K562 (cell line): ENCODE results near the gene PYGB. TPM values are rescaled to one million over a fixed set of nuclear protein-coding genes. Genes with fewer than 3 reads are reported as not detected.

Experiments used
- ATAC-seq: fragments of 200-7000 bp; cut with Tn5 transposase; 3 replicates; pipeline ENCODE4 v1.9.1; 2020; ENCODE audit warnings: moderate library complexity
- BruUV-seq: library from RNA; stranded (reverse); fragments of 400-500 nt; replicated peaks from 2 replicates; lab custom pipeline; 2021; lab: Mats Ljungman, UMichigan
- CTCF ChIA-PET: fragments of 300-600 bp; formaldehyde crosslinking; extraction: SDS; loops from one replicate; lab custom pipeline; 2021; ENCODE audit warnings: low intra/inter-chr PET ratio; lab: Yijun Ruan, JAX
- POLR2A ChIA-PET: fragments of 300-600, 350-650 bp; sonication (Branson Sonifier 250); formaldehyde crosslinking; extraction: SDS; loops from one replicate; lab custom pipeline; 2021; ENCODE audit warnings: antibody characterized with exemption, inconsistent platforms; lab: Yijun Ruan, JAX
- DNase-seq, 4 experiments: peaks; one replicate each; pipeline versions ENCODE4 v3.0.0 to v3.0.0-alpha.2; 2011 to 2018; ENCODE audit warnings: low spot score in 3 of 4, mixed read lengths in 3 of 4; ENCODE audit errors: extremely low read depth in 1 of 4
- FAIRE-seq: peaks from 2 replicates; lab custom pipeline; 2011; peaks lifted over from hg19 to GRCh38; lab: Jason Lieb, UNC
- H2AFZ ChIP-seq: 2 replicates; pipeline ENCODE4 v1.6.0; 2011; ENCODE audit warnings: low read depth, low read length, control low read depth, inconsistent platforms
- H3K27ac ChIP-seq: fragments of 200-600 bp; 3 replicates; pipeline ENCODE4 v1.8.0; 2011; ENCODE audit warnings: low read depth, mild to moderate bottlenecking, control low read depth, inconsistent platforms, low read length, moderate library complexity, mixed read lengths; ENCODE audit errors: extremely low read depth
- H3K27me3 ChIP-seq, 2 experiments: fragments of 300-600 bp in 1 of 2; 2 replicates in 1 of 2; 3 replicates in 1 of 2; pipeline versions ENCODE4 v1.6.0 to v1.8.0; 2011; ENCODE audit warnings: inconsistent platforms in 2 of 2, low read length in 2 of 2, mild to moderate bottlenecking in 1 of 2, mixed read lengths in 1 of 2, moderate library complexity in 1 of 2; ENCODE audit not compliant: control insufficient read depth in 2 of 2, insufficient read depth in 2 of 2
- H3K36me3 ChIP-seq: fragments of 300-600 bp; 3 replicates; pipeline ENCODE4 v1.8.0; 2011; ENCODE audit warnings: mild to moderate bottlenecking, low read length, inconsistent platforms; ENCODE audit not compliant: control insufficient read depth, insufficient read depth
- H3K4me1 ChIP-seq, 2 experiments: fragments of 200-600 bp in 1 of 2; replicated peaks in 1 of 2; 2 replicates in 1 of 2; 3 replicates in 1 of 2; pipeline versions ENCODE4 v1.5.1 to v1.8.0; 2011; ENCODE audit warnings: inconsistent platforms in 2 of 2, low read length in 2 of 2, mild to moderate bottlenecking in 1 of 2, mixed read lengths in 1 of 2, moderate library complexity in 1 of 2; ENCODE audit not compliant: control insufficient read depth in 2 of 2, insufficient read depth in 2 of 2
- H3K4me2 ChIP-seq: 2 replicates; pipeline ENCODE4 v1.6.1; 2011; ENCODE audit warnings: low read length, control low read depth, inconsistent platforms, mixed read lengths; ENCODE audit not compliant: insufficient read depth
- H3K4me3 ChIP-seq: fragments of 200-600 bp; sonication (generic), shearing (Covaris generic); 2 replicates; pipeline ENCODE4 v1.5.1; 2016; ENCODE audit warnings: control low read depth, inconsistent platforms
- H3K79me2 ChIP-seq: fragments of 200-600 bp; 3 replicates; pipeline ENCODE4 v1.8.0; 2011; ENCODE audit warnings: low read length, inconsistent platforms; ENCODE audit not compliant: control insufficient read depth, insufficient read depth
- H3K9ac ChIP-seq, 2 experiments: 2 replicates each; pipeline versions ENCODE4 v1.6.0 to v1.6.1; 2011; ENCODE audit warnings: low read depth in 2 of 2, low read length in 2 of 2, control low read depth in 1 of 2, inconsistent platforms in 1 of 2, mild to moderate bottlenecking in 1 of 2, mixed read lengths in 1 of 2; ENCODE audit not compliant: insufficient read depth in 1 of 2
- H3K9me1 ChIP-seq: one replicate; pipeline ENCODE4 v1.6.0; 2011; ENCODE audit warnings: inconsistent platforms, mild to moderate bottlenecking, low read length, moderate library complexity; ENCODE audit not compliant: control insufficient read depth, insufficient read depth
- H3K9me3 ChIP-seq: replicated peaks from 2 replicates; pipeline ENCODE4 v1.5.1; 2011; ENCODE audit warnings: low read depth, low read length, inconsistent platforms; ENCODE audit not compliant: control insufficient read depth, insufficient read depth
- H4K20me1 ChIP-seq: replicated peaks from 2 replicates; pipeline ENCODE4 v1.6.1; 2011; ENCODE audit warnings: low read length, inconsistent platforms, mixed read lengths; ENCODE audit not compliant: control insufficient read depth, insufficient read depth
- BCOR ChIP-seq: fragments of 450-650 bp; IDR thresholded peaks from 2 replicates; pipeline ENCODE4 v1.6.1; 2016
- ELF1 ChIP-seq: fragments of 200-800 bp; sonication (Bioruptor generic); IDR thresholded peaks from 2 replicates; pipeline ENCODE4 v1.6.1; 2016; ENCODE audit warnings: missing genetic modification characterization, missing compliant biosample characterization
- FOXP4 ChIP-seq: sonication (generic); formaldehyde crosslinking; IDR thresholded peaks from 2 replicates; pipeline ENCODE4 v1.8.0; 2022; ENCODE audit warnings: mild to moderate bottlenecking, missing genetic modification reagents, borderline replicate concordance
- MEF2D ChIP-seq: conservative IDR thresholded peaks from 2 replicates; pipeline ENCODE4 v1.6.1; 2016; ENCODE audit warnings: low read depth, missing genetic modification characterization, missing compliant biosample characterization
- MEIS2 ChIP-seq: fragments of 450-650 bp; IDR thresholded peaks from 2 replicates; pipeline ENCODE4 v1.6.1; 2014; ENCODE audit warnings: mild to moderate bottlenecking; ENCODE audit not compliant: partially characterized antibody
- MTF1 ChIP-seq: fragments of 250-450 bp; sonication (Bioruptor Pico); IDR thresholded peaks from 2 replicates; pipeline ENCODE4 v1.9.0; 2021; ENCODE audit warnings: moderate library complexity, mild to moderate bottlenecking, inconsistent platforms, borderline replicate concordance
- PPARD ChIP-seq: fragments of 250-450 bp; sonication (Bioruptor Pico); IDR thresholded peaks from 2 replicates; pipeline ENCODE4 v1.8.0; 2022; ENCODE audit warnings: inconsistent platforms, mild to moderate bottlenecking, moderate library complexity
- RBM22 ChIP-seq: fragments of 200-400 bp; formaldehyde crosslinking; IDR thresholded peaks from 2 replicates; pipeline ENCODE4 v1.6.1; 2018; ENCODE audit warnings: low read length, low read depth; ENCODE audit not compliant: poor library complexity, severe bottlenecking
- ZNF512 ChIP-seq: IDR thresholded peaks from 2 replicates; pipeline ENCODE4 v1.6.1; 2016; ENCODE audit warnings: missing genetic modification characterization, missing compliant biosample characterization
- WGBS: fragments of 100-300 bp; shearing (Covaris generic); methylation state at CpG from one replicate; pipeline ENCODE4 v1.1.6; 2016; ENCODE audit warnings: low coverage, mixed read lengths; ENCODE audit not compliant: insufficient coverage; ENCODE audit errors: missing lambda C conversion rate; 5-methylcytosine and 5-hydroxymethylcytosine counted together
- in situ Hi-C: fragments of 300-500 bp; cut with MboI; formaldehyde crosslinking; loops from 4 replicates; pipeline ENCODE4 v1.15.0; 2018; ENCODE audit warnings: inconsistent platforms, mixed read lengths
- intact Hi-C: fragments of 100-400 bp; cut with micrococcal nuclease; formaldehyde crosslinking; loops from 2 replicates; pipeline ENCODE4 v1.14.2; 2022
- polyA plus RNA-seq, 8 experiments: library from polyadenylated mRNA; depleted of rRNA in 4 of 8; stranded (reverse) in 5 of 8; unstranded in 3 of 8; fragments of >200 nt; fragmentation: Nextera tagmentation in 2 of 8; fragmentation: Illumina TruSeq in 1 of 8; extraction: Ambion mirVana in 2 of 8; extraction: Trizol in 1 of 8; gene quantifications; 2 replicates each; pipeline versions ENCODE4 v1.2.1 to v1.2.3, GENCODE V29; 2011 to 2014; ENCODE audit warnings: inconsistent platforms in 1 of 8, missing spikeins in 1 of 8
- total RNA-seq, 7 experiments: library from RNA; depleted of rRNA in 6 of 7; stranded (reverse); fragments of >200 nt in 6 of 7; fragmentation: Illumina TruSeq in 2 of 7; extraction: Trizol in 2 of 7; gene quantifications; 2 replicates each; pipeline versions ENCODE4 v1.2.1 to v1.2.3, GENCODE V29; 2011 to 2021; ENCODE audit warnings: low replicate concordance in 1 of 7

The PYGB gene
- total and polyA plus RNA-seq, 9 of the 15 experiments (the other 6 are each of a cell fraction or from before 2014, with no cell fraction given): 0.34 to 18.0 (median 9.8) TPM

- no peak overlapping the region for H3K27ac ChIP-seq
- no peak for FAIRE-seq
- H3K79me2 ChIP-seq: no peaks in the 10 kb centered on the region
- no peak for ATAC-seq
- TF ChIP-seq MEIS2 (peak; percentile 5), BCOR (no peak)
- H3K9ac ChIP-seq: no peak overlapping the region
- H2AFZ ChIP-seq: no peak overlapping the region
- H3K4me2 ChIP-seq: no peak overlapping the region
- no peaks in the 10 kb centered on the region for H3K9me3 ChIP-seq
- in situ Hi-C loops: no loop called here
- no peaks in the 10 kb centered on the region for H3K9me1 ChIP-seq
- no peak for DNase-seq
- intact Hi-C loops: loop anchor here (10.0 kb wide), 1 partner anchor 295 kb away; the partner anchor contains the start of gene APMAP
- CTCF ChIA-PET: no interaction called here
- peaks cover 0 to 7% of the 10 kb centered on the region in 2 experiments; a peak in 2 of 5 replicates for H3K4me1 ChIP-seq
- no peak overlapping the region for H3K4me3 ChIP-seq
- POLR2A ChIA-PET: interaction anchor here (1.3 kb wide), 1 partner anchor 10 kb away, joined by 7 read pairs; no protein-coding TSS in a partner anchor
- no peaks in the 10 kb centered on the region for H4K20me1 ChIP-seq
- H3K36me3 ChIP-seq: peaks cover 5% of the 10 kb centered on the region; the same call in 2 of the 3 replicates
- BruUV-seq: no TSS peak
- no peaks in the 10 kb centered on the region for H3K27me3 ChIP-seq
- 84% methylated on average over 18 of the region's 24 CpGs for WGBS
These were observed 42.2 kb downstream of the PYGB start for GRCh38 chr20:25289886-25290597.

DNA sequence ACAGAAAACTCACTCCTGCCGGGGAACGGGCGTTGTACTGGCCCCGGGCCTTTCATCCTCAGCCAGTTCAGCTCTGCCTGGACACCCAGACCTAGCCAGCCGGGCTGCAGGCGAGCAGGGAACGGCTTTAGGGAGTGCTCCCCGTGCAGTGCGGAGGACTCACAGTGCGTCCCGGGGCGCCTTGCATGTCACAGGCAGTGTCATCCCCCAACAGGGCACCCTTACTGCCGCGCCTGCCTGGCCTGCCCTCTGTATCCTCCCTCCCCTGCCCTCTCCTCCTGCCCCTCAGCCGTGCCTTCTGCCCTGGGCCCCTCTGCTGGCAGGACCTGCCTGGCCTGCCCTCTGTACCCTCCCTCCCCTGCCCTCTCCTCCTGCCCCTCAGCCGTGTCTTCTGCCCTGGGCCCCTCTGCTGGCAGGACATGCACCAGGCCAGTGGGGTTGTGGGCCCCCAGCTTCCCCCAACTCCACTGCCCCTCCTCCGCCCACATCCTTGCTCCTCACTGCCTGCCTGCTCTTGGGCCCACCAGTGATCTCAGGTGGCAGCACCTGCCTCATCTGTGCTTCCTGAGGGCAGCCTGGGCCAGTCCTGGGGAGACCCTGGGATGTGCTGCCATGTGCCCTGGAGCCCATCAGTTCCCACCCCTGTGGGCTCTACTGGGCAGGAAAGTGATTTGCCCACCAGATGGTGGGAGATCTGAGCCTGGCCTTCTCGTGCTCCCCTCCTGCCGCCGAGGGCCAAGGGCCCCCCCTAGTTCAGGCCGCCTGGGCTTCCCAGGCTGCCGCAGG is 43.0 kb downstream of the PYGB start:
- 88% methylated on average over 5 of the region's 22 CpGs for WGBS
- no peak for FAIRE-seq
- intact Hi-C loops (loop anchor here (10.0 kb wide), 1 partner anchor 296 kb away; the partner anchor contains the start of gene APMAP), in situ Hi-C loops (no loop called here)
- no peak for ATAC-seq
- CTCF ChIA-PET: no interaction called here
- POLR2A ChIA-PET: interaction anchor here (1.3 kb wide), 1 partner anchor 9 kb away, joined by 7 read pairs; no protein-coding TSS in a partner anchor
- no peak overlapping the region for H3K9ac ChIP-seq
- no peaks in the 10 kb centered on the region for H3K9me1 ChIP-seq
- no peaks in the 10 kb centered on the region for H3K79me2 ChIP-seq
- no peak overlapping the region for H2AFZ ChIP-seq
- no peaks in the 10 kb centered on the region for H3K9me3 ChIP-seq
- BruUV-seq: no TSS peak
- no peaks in the 10 kb centered on the region for H3K27me3 ChIP-seq
- H3K4me3 ChIP-seq: no peak overlapping the region
- no peak overlapping the region for H3K4me2 ChIP-seq
- peaks cover 0 to 11% of the 10 kb centered on the region in 2 experiments; a peak in 2 of 5 replicates for H3K4me1 ChIP-seq
- no peak overlapping the region for H3K27ac ChIP-seq
- no peak for DNase-seq
- peaks cover 5% of the 10 kb centered on the region; the same call in 2 of the 3 replicates for H3K36me3 ChIP-seq
- no peaks in the 10 kb centered on the region for H4K20me1 ChIP-seq
- TF ChIP-seq MEF2D (tag): no peak
- no peak for TF ChIP-seq FOXP4 (CRISPR knock-in tag)
- TF ChIP-seq ZNF512 (tag): no peak
- no peak for TF ChIP-seq PPARD (CRISPR knock-in tag)
- TF ChIP-seq MTF1: no peak
- TF ChIP-seq RBM22: peak; percentile 3
- no peak for TF ChIP-seq ELF1 (tag)
